GM23248 (cell line): ENCODE results near the gene KCNJ12. TPM values are rescaled to one million over a fixed set of nuclear protein-coding genes. Genes with fewer than 3 reads are reported as not detected.

Experiments used
- DNase-seq: peaks from one replicate; pipeline ENCODE4 v3.0.0-alpha.2; 2015
- H2AFZ ChIP-seq: fragments of 200-600 bp; sonication (generic); 2 replicates; pipeline ENCODE4 v1.6.1; 2016; ENCODE audit warnings: antibody characterized with exemption
- H3F3A ChIP-seq: fragments of 200-600 bp; sonication (generic); 2 replicates; pipeline ENCODE4 v1.6.1; 2016; ENCODE audit warnings: mild to moderate bottlenecking, antibody characterized with exemption, mixed run types; ENCODE audit not compliant: insufficient read depth
- H3K27ac ChIP-seq: fragments of 200-600 bp; sonication (generic); 2 replicates; pipeline ENCODE4 v1.5.1; 2016; ENCODE audit warnings: mild to moderate bottlenecking
- H3K27me3 ChIP-seq: fragments of 200-600 bp; sonication (generic); replicated peaks from 2 replicates; pipeline ENCODE4 v1.6.1; 2016; ENCODE audit warnings: mild to moderate bottlenecking; ENCODE audit not compliant: insufficient read depth
- H3K36me3 ChIP-seq: fragments of 200-600 bp; sonication (generic); 2 replicates; pipeline ENCODE4 v1.6.1; 2016; ENCODE audit warnings: low read depth, mild to moderate bottlenecking
- H3K4me1 ChIP-seq: fragments of 200-600 bp; sonication (generic); 2 replicates; pipeline ENCODE4 v1.6.1; 2016; ENCODE audit warnings: mild to moderate bottlenecking; ENCODE audit not compliant: insufficient read depth
- H3K4me2 ChIP-seq: fragments of 200-600 bp; sonication (generic); one replicate; pipeline ENCODE4 v1.6.1; 2016; ENCODE audit warnings: mild to moderate bottlenecking; ENCODE audit not compliant: unreplicated experiment
- H3K4me3 ChIP-seq: fragments of 200-600 bp; sonication (generic); 2 replicates; pipeline ENCODE4 v1.5.1; 2016; ENCODE audit warnings: mild to moderate bottlenecking
- H3K79me2 ChIP-seq: fragments of 200-600 bp; sonication (generic); 2 replicates; pipeline ENCODE4 v1.6.1; 2016; ENCODE audit warnings: mild to moderate bottlenecking; ENCODE audit not compliant: insufficient read depth
- H3K9ac ChIP-seq: fragments of 200-600 bp; sonication (generic); 2 replicates; pipeline ENCODE4 v1.6.1; 2016; ENCODE audit warnings: mild to moderate bottlenecking
- H3K9me2 ChIP-seq: fragments of 200-600 bp; sonication (generic); 2 replicates; pipeline ENCODE4 v1.6.1; 2016; ENCODE audit warnings: mixed run types, mild to moderate bottlenecking, moderate library complexity; ENCODE audit not compliant: insufficient read depth
- H3K9me3 ChIP-seq: fragments of 200-600 bp; sonication (generic); one replicate; pipeline ENCODE4 v1.6.1; 2017; ENCODE audit warnings: low read depth
- H4K20me1 ChIP-seq: fragments of 200-600 bp; sonication (generic); 2 replicates; pipeline ENCODE4 v1.6.0; 2016; ENCODE audit not compliant: insufficient read depth
- EZH2 ChIP-seq: fragments of 200-600 bp; sonication (generic); IDR thresholded peaks from 2 replicates; pipeline ENCODE4 v1.6.1; 2018; ENCODE audit warnings: antibody characterized with exemption, mild to moderate bottlenecking; ENCODE audit not compliant: insufficient read depth, poor library complexity, severe bottlenecking
- EZH2phosphoT487 ChIP-seq: fragments of 200-600 bp; sonication (generic); IDR thresholded peaks from 2 replicates; pipeline ENCODE4 v1.6.1; 2018; ENCODE audit warnings: antibody characterized with exemption, moderate library complexity, mild to moderate bottlenecking, low read depth; ENCODE audit not compliant: insufficient read depth
- WGBS, 2 experiments: methylation state at CpG; one replicate each; pipeline ENCODE4 v1.1.6; 2015 to 2017; ENCODE audit warnings: low lambda C conversion rate in 2 of 2, low coverage in 1 of 2; ENCODE audit errors: missing lambda C conversion rate in 2 of 2; 5-methylcytosine and 5-hydroxymethylcytosine counted together
- in situ Hi-C: fragments of 300-500 bp; cut with MboI; formaldehyde crosslinking; loops from 2 replicates; pipeline ENCODE4 v1.15.0; 2020
- polyA plus RNA-seq: library from polyadenylated mRNA; unstranded; fragments of >200 nt; fragmentation: Nextera tagmentation; extraction: Ambion mirVana; gene quantifications from 2 replicates; pipeline ENCODE4 v1.2.1, GENCODE V29; 2016
- total RNA-seq: library from RNA; depleted of rRNA; stranded (reverse); fragments of >200 nt; shearing (Covaris generic); gene quantifications from 2 replicates; pipeline ENCODE4 v1.2.3, GENCODE V29; 2014

The KCNJ12 gene
- total and polyA plus RNA-seq, 2 experiments from 2014 or later = 0.29 to 0.54 TPM

- H3K27ac ChIP-seq = no peak overlapping the region
- no peaks in the 10 kb centered on the region for H3K9me3 ChIP-seq
- H3K4me3 ChIP-seq = no peak overlapping the region
- peaks cover 7% of the 10 kb centered on the region for H3K4me1 ChIP-seq
- H3K79me2 ChIP-seq = no peaks in the 10 kb centered on the region
- H3K9me2 ChIP-seq = no peaks in the 10 kb centered on the region
- no peaks in the 10 kb centered on the region for H3F3A ChIP-seq
- H3K27me3 ChIP-seq = peaks cover 6% of the 10 kb centered on the region; the same call in 1 of the 2 replicates
- H3K9ac ChIP-seq = no peak overlapping the region
- 85% methylated on average over 7 of the region's 7 CpGs for WGBS, 2 experiments
- no peak for TF ChIP-seq EZH2phosphoT487
- TF ChIP-seq EZH2 = no peak
- H2AFZ ChIP-seq = no peak overlapping the region
- in situ Hi-C loops = no loop called here
- no peak for DNase-seq
- H4K20me1 ChIP-seq = no peaks in the 10 kb centered on the region
- H3K4me2 ChIP-seq = no peak overlapping the region
- H3K36me3 ChIP-seq = no peaks in the 10 kb centered on the region
Measured at GRCh38 chr17:21360048-21360447, 16.1 kb upstream of the KCNJ12 start.

GRCh38 chr17:21361020-21361809 is 14.9 kb upstream of the KCNJ12 start:
- Histone ChIP-seq H3K36me3 (no peaks in the 10 kb centered on the region), H3K9me2 (no peaks in the 10 kb centered on the region), H4K20me1 (no peaks in the 10 kb centered on the region), H3K27me3 (peaks cover 6% of the 10 kb centered on the region; the same call in 1 of the 2 replicates), H3K9me3 (no peaks in the 10 kb centered on the region), H3K9ac (no peak overlapping the region), H3F3A (no peaks in the 10 kb centered on the region), H3K4me3 (no peak overlapping the region), H3K27ac (no peak overlapping the region), H3K4me2 (no peak overlapping the region), H3K4me1 (peaks cover 7% of the 10 kb centered on the region), H2AFZ (no peak overlapping the region), H3K79me2 (no peaks in the 10 kb centered on the region)
- TF ChIP-seq EZH2 = no peak
- no peak for TF ChIP-seq EZH2phosphoT487
- WGBS, 2 experiments = 27 to 34% methylated on average over 3 to 5 of the region's 5 CpGs
- DNase-seq = no peak
- in situ Hi-C loops = no loop called here

- in situ Hi-C loops = no loop called here
- Histone ChIP-seq H3K4me3 (no peak overlapping the region), H3K4me2 (no peak overlapping the region), H3K9me2 (no peaks in the 10 kb centered on the region), H3K36me3 (no peaks in the 10 kb centered on the region), H3K9me3 (no peaks in the 10 kb centered on the region), H3K79me2 (no peaks in the 10 kb centered on the region), H3K4me1 (peaks cover 7% of the 10 kb centered on the region), H3F3A (no peaks in the 10 kb centered on the region), H3K27ac (no peak overlapping the region), H3K9ac (no peak overlapping the region), H3K27me3 (peaks cover 6% of the 10 kb centered on the region; the same call in 1 of the 2 replicates), H2AFZ (no peak overlapping the region), H4K20me1 (no peaks in the 10 kb centered on the region)
- TF ChIP-seq EZH2 (no peak), EZH2phosphoT487 (no peak)
- DNase-seq = no peak
Measured at GRCh38 chr17:21362331-21362931, 13.7 kb upstream of the KCNJ12 start.

- no peak overlapping the region for H3K4me3 ChIP-seq
- no peak overlapping the region for H3K27ac ChIP-seq
- no peak overlapping the region for H2AFZ ChIP-seq
- in situ Hi-C loops = no loop called here
- 71 to 73% methylated on average over 9 of the region's 9 CpGs for WGBS, 2 experiments
- no peaks in the 10 kb centered on the region for H3K9me2 ChIP-seq
- no peaks in the 10 kb centered on the region for H3K9me3 ChIP-seq
- H3K4me1 ChIP-seq = peaks cover 3% of the 10 kb centered on the region
- no peak for DNase-seq
- H3K4me2 ChIP-seq = no peak overlapping the region
- H3F3A ChIP-seq = no peaks in the 10 kb centered on the region
- peaks cover 10% of the 10 kb centered on the region; the same call in 1 of the 2 replicates for H3K27me3 ChIP-seq
- no peak overlapping the region for H3K9ac ChIP-seq
- H4K20me1 ChIP-seq = no peaks in the 10 kb centered on the region
- no peaks in the 10 kb centered on the region for H3K36me3 ChIP-seq
- no peaks in the 10 kb centered on the region for H3K79me2 ChIP-seq
- no peak for TF ChIP-seq EZH2phosphoT487
- TF ChIP-seq EZH2 = no peak
Measured at GRCh38 chr17:21363776-21364642, 12.1 kb upstream of the KCNJ12 start.
